Activated T-cell treated with anti-CD3 and anti-CD28 coated beads for 4 hours (primary cell): ENCODE results near the gene PTDSS2.

Source experiments
- DNase-seq: peaks from one replicate; pipeline ENCODE4 v3.0.0-alpha.2; 2020

The PTDSS2 gene

GRCh38 chr11:494761-495536 lies 44.9 kb downstream of the PTDSS2 start:
- no peak for DNase-seq

- DNase-seq, result no peak
These were observed 45.5 kb downstream of the PTDSS2 start for GRCh38 chr11:495537-495931.

- no peak for DNase-seq
These were observed 46.9 kb downstream of the PTDSS2 start for GRCh38 chr11:496834-497564.

- no peak for DNase-seq
These were observed 47.7 kb downstream of the PTDSS2 start for GRCh38 chr11:497565-498296.

GRCh38 chr11:498297-499181 lies 48.5 kb downstream of the PTDSS2 start:
- DNase-seq, result no peak

- no peak for DNase-seq
These were observed 49.4 kb downstream of the PTDSS2 start for GRCh38 chr11:499201-500076.

GRCh38 chr11:501001-501682 lies 51.1 kb downstream of the PTDSS2 start:
- DNase-seq, result no peak

- no peak for DNase-seq
These were observed 51.7 kb downstream of the PTDSS2 start for GRCh38 chr11:501683-502287.

- no peak for DNase-seq
These were observed 52.5 kb downstream of the PTDSS2 start for GRCh38 chr11:502288-503178.

- no peak for DNase-seq
These were observed 53.3 kb downstream of the PTDSS2 start for GRCh38 chr11:503179-503981.

GRCh38 chr11:504053-504993 lies 54.2 kb downstream of the PTDSS2 start:
- no peak for DNase-seq

- DNase-seq, result no peak
These were observed 54.9 kb downstream of the PTDSS2 start for GRCh38 chr11:504994-505344.

GRCh38 chr11:506238-506994 lies 56.3 kb downstream of the PTDSS2 start:
- peak; percentile 91 for DNase-seq

GRCh38 chr11:506995-507726 lies 57.1 kb downstream of the PTDSS2 start, which contains the start of gene RNH1:
Gene RNH1, minus strand, starts transcription at chr11:507242. Its CDS starts 5,080 bp downstream, at chr11:502162.
- DNase-seq, result peak; percentile 100

- DNase-seq, result no peak
These were observed 57.8 kb downstream of the PTDSS2 start for GRCh38 chr11:507727-508515.
